GM23338 (cell line): Measurements from ENCODE around the gene ABCC9. TPM values are rescaled to one million over a fixed set of nuclear protein-coding genes. Genes with fewer than 3 reads are reported as not detected.

Experiments used
- ATAC-seq: fragments of 200-7000 bp; cut with Tn5 transposase; 3 replicates; pipeline ENCODE4 v1.9.1; 2020
- DNase-seq: peaks from one replicate; pipeline ENCODE4 v3.0.0-alpha.2; 2015; ENCODE audit warnings: low spot score
- H2AFZ ChIP-seq: fragments of 200-600 bp; sonication (generic); 2 replicates; pipeline ENCODE4 v1.8.0; 2016; ENCODE audit warnings: antibody characterized with exemption, mild to moderate bottlenecking, moderate library complexity
- H3F3A ChIP-seq: fragments of 200-600 bp; sonication (generic); replicated peaks from 2 replicates; pipeline ENCODE4 v1.8.0; 2017; ENCODE audit warnings: antibody characterized with exemption, mixed run types, low read depth
- H3K27ac ChIP-seq: fragments of 200-600 bp; sonication (generic); 2 replicates; pipeline ENCODE4 v1.6.1; 2016; ENCODE audit warnings: low read depth
- H3K27me3 ChIP-seq: fragments of 200-600 bp; sonication (generic); 2 replicates; pipeline ENCODE4 v1.8.0; 2016; ENCODE audit warnings: mild to moderate bottlenecking, mixed run types, moderate library complexity; ENCODE audit not compliant: insufficient read depth
- H3K36me3 ChIP-seq: fragments of 200-600 bp; sonication (generic); 2 replicates; pipeline ENCODE4 v1.8.0; 2016; ENCODE audit warnings: mild to moderate bottlenecking; ENCODE audit not compliant: insufficient read depth
- H3K4me1 ChIP-seq: fragments of 200-600 bp; sonication (generic); 2 replicates; pipeline ENCODE4 v1.8.0; 2016; ENCODE audit warnings: mild to moderate bottlenecking, moderate library complexity; ENCODE audit not compliant: insufficient read depth
- H3K4me2 ChIP-seq: fragments of 200-600 bp; sonication (generic); 2 replicates; pipeline ENCODE4 v1.7.1; 2017; ENCODE audit warnings: mixed run types
- H3K4me3 ChIP-seq: fragments of 200-600 bp; sonication (generic); 2 replicates; pipeline ENCODE4 v1.6.1; 2016; ENCODE audit warnings: mixed run types
- H3K79me2 ChIP-seq: fragments of 200-600 bp; sonication (generic); replicated peaks from 2 replicates; pipeline ENCODE4 v1.8.0; 2017; ENCODE audit warnings: mild to moderate bottlenecking; ENCODE audit not compliant: insufficient read depth
- H3K9me2 ChIP-seq: fragments of 200-600 bp; sonication (generic); 2 replicates; pipeline ENCODE4 v1.8.0; 2017; ENCODE audit not compliant: insufficient read depth
- H4K20me1 ChIP-seq: fragments of 200-600 bp; sonication (generic); replicated peaks from 2 replicates; pipeline ENCODE4 v1.8.0; 2017; ENCODE audit warnings: mild to moderate bottlenecking; ENCODE audit not compliant: insufficient read depth
- H3K27ac Mint-ChIP-seq: 2 replicates; pipeline ENCODE4 v1.8.0; 2020; ENCODE audit warnings: inconsistent platforms, mild to moderate bottlenecking, moderate library complexity, mixed read lengths
- H3K27me3 Mint-ChIP-seq: 3 replicates; pipeline ENCODE4 v1.8.0; 2022; ENCODE audit warnings: low read depth, mild to moderate bottlenecking, moderate library complexity, mixed read lengths, inconsistent platforms; ENCODE audit not compliant: insufficient read depth, poor library complexity
- H3K36me3 Mint-ChIP-seq: 3 replicates; pipeline ENCODE4 v1.8.0; 2021; ENCODE audit warnings: low read depth, mild to moderate bottlenecking, inconsistent platforms, moderate library complexity, mixed read lengths
- H3K4me1 Mint-ChIP-seq: 3 replicates; pipeline ENCODE4 v1.8.0; 2020; ENCODE audit warnings: mild to moderate bottlenecking, inconsistent platforms, mixed read lengths
- H3K4me3 Mint-ChIP-seq: 3 replicates; pipeline ENCODE4 v1.8.0; 2021; ENCODE audit warnings: moderate library complexity, mild to moderate bottlenecking, inconsistent platforms, mixed read lengths
- H3K9me3 Mint-ChIP-seq: 3 replicates; pipeline ENCODE4 v1.8.0; 2020; ENCODE audit warnings: moderate library complexity, mild to moderate bottlenecking, inconsistent platforms, mixed read lengths
- CREB1 ChIP-seq: fragments of 250-450 bp; sonication (Bioruptor Pico); IDR thresholded peaks from 2 replicates; pipeline ENCODE4 v1.5.0; 2020; ENCODE audit warnings: low read depth, mild to moderate bottlenecking, moderate library complexity
- EZH2 ChIP-seq: fragments of 200-600 bp; sonication (generic); IDR thresholded peaks from one replicate; pipeline ENCODE4 v1.8.0; 2017; ENCODE audit warnings: antibody characterized with exemption, mild to moderate bottlenecking, low read depth; ENCODE audit not compliant: unreplicated experiment
- EZH2phosphoT487 ChIP-seq: fragments of 200-600 bp; sonication (generic); IDR thresholded peaks from one replicate; pipeline ENCODE4 v1.8.1; 2018; ENCODE audit warnings: antibody characterized with exemption; ENCODE audit not compliant: unreplicated experiment
- JUNB ChIP-seq: IDR thresholded peaks from one replicate; pipeline ENCODE4 v1.6.1; 2016; ENCODE audit warnings: antibody characterized with exemption; ENCODE audit not compliant: unreplicated experiment
- NANOG ChIP-seq: IDR thresholded peaks from 2 replicates; pipeline ENCODE4 v1.6.1; 2016; ENCODE audit warnings: antibody characterized with exemption, borderline replicate concordance
- POLR2AphosphoS5 ChIP-seq: IDR thresholded peaks from 2 replicates; pipeline ENCODE4 v1.6.1; 2016; ENCODE audit warnings: antibody characterized with exemption, low read depth
- STAT1 ChIP-seq: IDR thresholded peaks from one replicate; pipeline ENCODE4 v1.6.1; 2016; ENCODE audit warnings: antibody characterized with exemption; ENCODE audit not compliant: unreplicated experiment
- ZNF114 ChIP-seq: fragments of 250-450 bp; sonication (Bioruptor Pico); IDR thresholded peaks from 2 replicates; pipeline ENCODE4 v1.5.0; 2020; ENCODE audit warnings: mild to moderate bottlenecking, moderate library complexity
- ZNF331 ChIP-seq: fragments of 250-450 bp; sonication (Bioruptor Pico); IDR thresholded peaks from 2 replicates; pipeline ENCODE4 v1.5.0; 2020; ENCODE audit warnings: low read depth, mild to moderate bottlenecking, moderate library complexity
- polyA plus RNA-seq: library from polyadenylated mRNA; unstranded; fragments of >200 nt; fragmentation: Nextera tagmentation; extraction: Ambion mirVana; gene quantifications from 2 replicates; pipeline ENCODE4 v1.2.1, GENCODE V29; 2016
- total RNA-seq: library from RNA; depleted of rRNA; stranded (reverse); fragments of >200 nt; shearing (Covaris generic); gene quantifications from 2 replicates; pipeline ENCODE4 v1.2.3, GENCODE V29; 2014
- TF ChIP-seq, protein P1 (sequence below): IDR thresholded peaks from 2 replicates; pipeline ENCODE4 v1.6.1; 2016; ENCODE audit warnings: antibody characterized with exemption
- TF ChIP-seq, protein P2 (sequence below), 2 experiments: fragments of 200-600 bp in 1 of 2; sonication (generic) in 1 of 2; conservative IDR thresholded peaks; 2 replicates each; pipeline versions ENCODE4 v1.5.1 to v1.6.1; 2016 to 2017; ENCODE audit warnings: antibody characterized with exemption in 2 of 2, low read depth in 2 of 2, mild to moderate bottlenecking in 2 of 2, moderate library complexity in 1 of 2
- TF ChIP-seq, protein P3 (sequence below): fragments of 250-450 bp; sonication (Bioruptor Pico); IDR thresholded peaks from 2 replicates; pipeline ENCODE4 v1.5.0; 2020; ENCODE audit warnings: mild to moderate bottlenecking, moderate library complexity
- TF ChIP-seq, protein P4 (sequence below): IDR thresholded peaks from one replicate; pipeline ENCODE4 v1.6.1; 2018; ENCODE audit warnings: antibody characterized with exemption; ENCODE audit not compliant: unreplicated experiment

Gene ABCC9
- total and polyA plus RNA-seq, 2 experiments from 2014 or later: not detected

DNA sequence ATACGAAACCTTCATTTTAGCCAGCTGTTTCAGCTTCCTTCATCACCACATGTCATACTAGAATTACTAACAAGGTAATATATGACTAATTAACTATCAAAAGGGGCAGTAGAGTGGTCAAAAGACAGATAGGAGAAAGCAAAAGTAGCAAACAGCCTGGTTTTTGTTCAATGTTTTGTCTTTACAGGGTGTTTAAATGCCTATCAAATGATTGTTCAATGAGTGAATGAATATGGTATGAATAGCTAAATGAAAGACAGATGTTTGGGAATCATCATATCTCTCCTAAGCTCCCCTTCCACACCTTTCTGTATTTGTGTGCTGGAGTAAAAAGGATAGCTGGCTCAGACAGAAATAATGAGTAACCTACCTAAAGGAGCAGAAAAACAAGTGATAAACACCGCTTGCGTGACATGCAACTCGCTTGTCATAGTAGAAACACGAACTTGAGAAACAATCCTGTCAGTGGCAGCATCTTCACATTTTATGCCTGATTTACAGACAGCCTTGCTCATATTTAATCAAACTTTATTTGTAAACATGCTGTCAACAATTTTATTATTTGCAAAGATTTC is 34.2 kb downstream of the ABCC9 start:
- Histone ChIP-seq H3K79me2 (no peaks in the 10 kb centered on the region), H2AFZ (no peak overlapping the region), H3K27ac (no peak overlapping the region), H4K20me1 (no peaks in the 10 kb centered on the region), H3K4me1 (no peaks in the 10 kb centered on the region), H3F3A (no peaks in the 10 kb centered on the region), H3K4me2 (no peak overlapping the region), H3K27me3 (no peaks in the 10 kb centered on the region), H3K36me3 (no peaks in the 10 kb centered on the region), H3K4me3 (no peak overlapping the region), H3K9me2 (no peaks in the 10 kb centered on the region)
- DNase-seq (no peak), ATAC-seq (no peak)
- Mint-ChIP-seq H3K4me1 (peaks cover 14% of the 10 kb centered on the region), H3K27ac (no peak overlapping the region), H3K36me3 (no peaks in the 10 kb centered on the region), H3K4me3 (no peak overlapping the region), H3K9me3 (no peaks in the 10 kb centered on the region; the same call in 2 of the 3 replicates), H3K27me3 (no peaks in the 10 kb centered on the region)
- TF ChIP-seq JUNB (no peak), EZH2 (no peak), CREB1 (CRISPR knock-in tag) (no peak), POLR2AphosphoS5 (no peak), EZH2phosphoT487 (no peak), ZNF114 (CRISPR knock-in tag) (no peak), NANOG (no peak), STAT1 (no peak), ZNF331 (CRISPR knock-in tag) (no peak)
- TF ChIP-seq, protein P1, sequence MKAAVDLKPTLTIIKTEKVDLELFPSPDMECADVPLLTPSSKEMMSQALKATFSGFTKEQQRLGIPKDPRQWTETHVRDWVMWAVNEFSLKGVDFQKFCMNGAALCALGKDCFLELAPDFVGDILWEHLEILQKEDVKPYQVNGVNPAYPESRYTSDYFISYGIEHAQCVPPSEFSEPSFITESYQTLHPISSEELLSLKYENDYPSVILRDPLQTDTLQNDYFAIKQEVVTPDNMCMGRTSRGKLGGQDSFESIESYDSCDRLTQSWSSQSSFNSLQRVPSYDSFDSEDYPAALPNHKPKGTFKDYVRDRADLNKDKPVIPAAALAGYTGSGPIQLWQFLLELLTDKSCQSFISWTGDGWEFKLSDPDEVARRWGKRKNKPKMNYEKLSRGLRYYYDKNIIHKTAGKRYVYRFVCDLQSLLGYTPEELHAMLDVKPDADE: no peak
- TF ChIP-seq, protein P2, sequence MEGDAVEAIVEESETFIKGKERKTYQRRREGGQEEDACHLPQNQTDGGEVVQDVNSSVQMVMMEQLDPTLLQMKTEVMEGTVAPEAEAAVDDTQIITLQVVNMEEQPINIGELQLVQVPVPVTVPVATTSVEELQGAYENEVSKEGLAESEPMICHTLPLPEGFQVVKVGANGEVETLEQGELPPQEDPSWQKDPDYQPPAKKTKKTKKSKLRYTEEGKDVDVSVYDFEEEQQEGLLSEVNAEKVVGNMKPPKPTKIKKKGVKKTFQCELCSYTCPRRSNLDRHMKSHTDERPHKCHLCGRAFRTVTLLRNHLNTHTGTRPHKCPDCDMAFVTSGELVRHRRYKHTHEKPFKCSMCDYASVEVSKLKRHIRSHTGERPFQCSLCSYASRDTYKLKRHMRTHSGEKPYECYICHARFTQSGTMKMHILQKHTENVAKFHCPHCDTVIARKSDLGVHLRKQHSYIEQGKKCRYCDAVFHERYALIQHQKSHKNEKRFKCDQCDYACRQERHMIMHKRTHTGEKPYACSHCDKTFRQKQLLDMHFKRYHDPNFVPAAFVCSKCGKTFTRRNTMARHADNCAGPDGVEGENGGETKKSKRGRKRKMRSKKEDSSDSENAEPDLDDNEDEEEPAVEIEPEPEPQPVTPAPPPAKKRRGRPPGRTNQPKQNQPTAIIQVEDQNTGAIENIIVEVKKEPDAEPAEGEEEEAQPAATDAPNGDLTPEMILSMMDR (conservative IDR thresholded peaks at IDR 0.05; ENCODE audit: low read depth in 2 of 2): no peak
- TF ChIP-seq, protein P3, sequence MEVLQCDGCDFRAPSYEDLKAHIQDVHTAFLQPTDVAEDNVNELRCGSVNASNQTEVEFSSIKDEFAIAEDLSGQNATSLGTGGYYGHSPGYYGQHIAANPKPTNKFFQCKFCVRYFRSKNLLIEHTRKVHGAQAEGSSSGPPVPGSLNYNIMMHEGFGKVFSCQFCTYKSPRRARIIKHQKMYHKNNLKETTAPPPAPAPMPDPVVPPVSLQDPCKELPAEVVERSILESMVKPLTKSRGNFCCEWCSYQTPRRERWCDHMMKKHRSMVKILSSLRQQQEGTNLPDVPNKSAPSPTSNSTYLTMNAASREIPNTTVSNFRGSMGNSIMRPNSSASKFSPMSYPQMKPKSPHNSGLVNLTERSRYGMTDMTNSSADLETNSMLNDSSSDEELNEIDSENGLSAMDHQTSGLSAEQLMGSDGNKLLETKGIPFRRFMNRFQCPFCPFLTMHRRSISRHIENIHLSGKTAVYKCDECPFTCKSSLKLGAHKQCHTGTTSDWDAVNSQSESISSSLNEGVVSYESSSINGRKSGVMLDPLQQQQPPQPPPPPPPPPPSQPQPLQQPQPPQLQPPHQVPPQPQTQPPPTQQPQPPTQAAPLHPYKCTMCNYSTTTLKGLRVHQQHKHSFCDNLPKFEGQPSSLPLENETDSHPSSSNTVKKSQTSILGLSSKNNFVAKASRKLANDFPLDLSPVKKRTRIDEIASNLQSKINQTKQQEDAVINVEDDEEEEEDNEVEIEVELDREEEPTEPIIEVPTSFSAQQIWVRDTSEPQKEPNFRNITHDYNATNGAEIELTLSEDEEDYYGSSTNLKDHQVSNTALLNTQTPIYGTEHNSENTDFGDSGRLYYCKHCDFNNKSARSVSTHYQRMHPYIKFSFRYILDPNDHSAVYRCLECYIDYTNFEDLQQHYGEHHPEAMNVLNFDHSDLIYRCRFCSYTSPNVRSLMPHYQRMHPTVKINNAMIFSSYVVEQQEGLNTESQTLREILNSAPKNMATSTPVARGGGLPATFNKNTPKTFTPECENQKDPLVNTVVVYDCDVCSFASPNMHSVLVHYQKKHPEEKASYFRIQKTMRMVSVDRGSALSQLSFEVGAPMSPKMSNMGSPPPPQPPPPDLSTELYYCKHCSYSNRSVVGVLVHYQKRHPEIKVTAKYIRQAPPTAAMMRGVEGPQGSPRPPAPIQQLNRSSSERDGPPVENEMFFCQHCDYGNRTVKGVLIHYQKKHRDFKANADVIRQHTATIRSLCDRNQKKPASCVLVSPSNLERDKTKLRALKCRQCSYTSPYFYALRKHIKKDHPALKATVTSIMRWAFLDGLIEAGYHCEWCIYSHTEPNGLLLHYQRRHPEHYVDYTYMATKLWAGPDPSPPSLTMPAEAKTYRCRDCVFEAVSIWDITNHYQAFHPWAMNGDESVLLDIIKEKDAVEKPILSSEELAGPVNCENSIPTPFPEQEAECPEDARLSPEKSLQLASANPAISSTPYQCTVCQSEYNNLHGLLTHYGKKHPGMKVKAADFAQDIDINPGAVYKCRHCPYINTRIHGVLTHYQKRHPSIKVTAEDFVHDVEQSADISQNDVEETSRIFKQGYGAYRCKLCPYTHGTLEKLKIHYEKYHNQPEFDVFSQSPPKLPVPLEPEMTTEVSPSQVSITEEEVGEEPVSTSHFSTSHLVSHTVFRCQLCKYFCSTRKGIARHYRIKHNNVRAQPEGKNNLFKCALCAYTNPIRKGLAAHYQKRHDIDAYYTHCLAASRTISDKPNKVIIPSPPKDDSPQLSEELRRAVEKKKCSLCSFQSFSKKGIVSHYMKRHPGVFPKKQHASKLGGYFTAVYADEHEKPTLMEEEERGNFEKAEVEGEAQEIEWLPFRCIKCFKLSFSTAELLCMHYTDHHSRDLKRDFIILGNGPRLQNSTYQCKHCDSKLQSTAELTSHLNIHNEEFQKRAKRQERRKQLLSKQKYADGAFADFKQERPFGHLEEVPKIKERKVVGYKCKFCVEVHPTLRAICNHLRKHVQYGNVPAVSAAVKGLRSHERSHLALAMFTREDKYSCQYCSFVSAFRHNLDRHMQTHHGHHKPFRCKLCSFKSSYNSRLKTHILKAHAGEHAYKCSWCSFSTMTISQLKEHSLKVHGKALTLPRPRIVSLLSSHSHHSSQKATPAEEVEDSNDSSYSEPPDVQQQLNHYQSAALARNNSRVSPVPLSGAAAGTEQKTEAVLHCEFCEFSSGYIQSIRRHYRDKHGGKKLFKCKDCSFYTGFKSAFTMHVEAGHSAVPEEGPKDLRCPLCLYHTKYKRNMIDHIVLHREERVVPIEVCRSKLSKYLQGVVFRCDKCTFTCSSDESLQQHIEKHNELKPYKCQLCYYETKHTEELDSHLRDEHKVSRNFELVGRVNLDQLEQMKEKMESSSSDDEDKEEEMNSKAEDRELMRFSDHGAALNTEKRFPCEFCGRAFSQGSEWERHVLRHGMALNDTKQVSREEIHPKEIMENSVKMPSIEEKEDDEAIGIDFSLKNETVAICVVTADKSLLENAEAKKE (CRISPR knock-in tag): no peak
- TF ChIP-seq, protein P4, sequence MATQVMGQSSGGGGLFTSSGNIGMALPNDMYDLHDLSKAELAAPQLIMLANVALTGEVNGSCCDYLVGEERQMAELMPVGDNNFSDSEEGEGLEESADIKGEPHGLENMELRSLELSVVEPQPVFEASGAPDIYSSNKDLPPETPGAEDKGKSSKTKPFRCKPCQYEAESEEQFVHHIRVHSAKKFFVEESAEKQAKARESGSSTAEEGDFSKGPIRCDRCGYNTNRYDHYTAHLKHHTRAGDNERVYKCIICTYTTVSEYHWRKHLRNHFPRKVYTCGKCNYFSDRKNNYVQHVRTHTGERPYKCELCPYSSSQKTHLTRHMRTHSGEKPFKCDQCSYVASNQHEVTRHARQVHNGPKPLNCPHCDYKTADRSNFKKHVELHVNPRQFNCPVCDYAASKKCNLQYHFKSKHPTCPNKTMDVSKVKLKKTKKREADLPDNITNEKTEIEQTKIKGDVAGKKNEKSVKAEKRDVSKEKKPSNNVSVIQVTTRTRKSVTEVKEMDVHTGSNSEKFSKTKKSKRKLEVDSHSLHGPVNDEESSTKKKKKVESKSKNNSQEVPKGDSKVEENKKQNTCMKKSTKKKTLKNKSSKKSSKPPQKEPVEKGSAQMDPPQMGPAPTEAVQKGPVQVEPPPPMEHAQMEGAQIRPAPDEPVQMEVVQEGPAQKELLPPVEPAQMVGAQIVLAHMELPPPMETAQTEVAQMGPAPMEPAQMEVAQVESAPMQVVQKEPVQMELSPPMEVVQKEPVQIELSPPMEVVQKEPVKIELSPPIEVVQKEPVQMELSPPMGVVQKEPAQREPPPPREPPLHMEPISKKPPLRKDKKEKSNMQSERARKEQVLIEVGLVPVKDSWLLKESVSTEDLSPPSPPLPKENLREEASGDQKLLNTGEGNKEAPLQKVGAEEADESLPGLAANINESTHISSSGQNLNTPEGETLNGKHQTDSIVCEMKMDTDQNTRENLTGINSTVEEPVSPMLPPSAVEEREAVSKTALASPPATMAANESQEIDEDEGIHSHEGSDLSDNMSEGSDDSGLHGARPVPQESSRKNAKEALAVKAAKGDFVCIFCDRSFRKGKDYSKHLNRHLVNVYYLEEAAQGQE: no peak
